H1 (cell line): Measurements from ENCODE around the gene THBD. TPM values are rescaled to one million over a fixed set of nuclear protein-coding genes. Genes with fewer than 3 reads are reported as not detected.

ENCODE experiments used
- CTCF ChIA-PET: fragments of 300-600 bp; sonication (Branson Sonifier 250); formaldehyde crosslinking; loops from one replicate; lab custom pipeline; 2021; ENCODE audit not compliant: partially characterized antibody; lab: Charles Lee
- POLR2A ChIA-PET: fragments of 300-600 bp; sonication (Branson Sonifier 250); formaldehyde crosslinking; loops from one replicate; lab custom pipeline; 2021; ENCODE audit warnings: inconsistent platforms; ENCODE audit not compliant: partially characterized antibody; lab: Charles Lee
- DNase-seq, 2 experiments: peaks; one replicate each; pipeline versions ENCODE4 v3.0.0 to v3.0.0-alpha.2; 2010 to 2022; ENCODE audit warnings: low spot score in 2 of 2, low read depth in 1 of 2, mixed read lengths in 1 of 2
- FAIRE-seq: peaks from 2 replicates; lab custom pipeline; 2011; peaks lifted over from hg19 to GRCh38; lab: Jason Lieb, UNC
- H2AFZ ChIP-seq: 2 replicates; pipeline ENCODE4 v1.8.1; 2012; ENCODE audit warnings: low read length, inconsistent platforms
- H2AK5ac ChIP-seq: 2 replicates; pipeline ENCODE4 v1.6.1; 2013; ENCODE audit warnings: low read depth, low read length
- H2BK120ac ChIP-seq: replicated peaks from 2 replicates; pipeline ENCODE3; 2013; ENCODE audit warnings: low read depth, low read length, inconsistent platforms
- H2BK12ac ChIP-seq: 2 replicates; pipeline ENCODE4 v1.6.1; 2013; ENCODE audit warnings: low read depth, low read length
- H2BK15ac ChIP-seq: 2 replicates; pipeline ENCODE4 v1.6.1; 2013; ENCODE audit warnings: low read length
- H2BK20ac ChIP-seq: 2 replicates; pipeline ENCODE4 v1.6.1; 2013; ENCODE audit warnings: low read length
- H2BK5ac ChIP-seq: 2 replicates; pipeline ENCODE4 v1.6.1; 2013; ENCODE audit warnings: low read depth, low read length
- H3K14ac ChIP-seq: 2 replicates; pipeline ENCODE4 v1.6.1; 2013; ENCODE audit warnings: inconsistent platforms; ENCODE audit not compliant: insufficient read length
- H3K18ac ChIP-seq: 2 replicates; pipeline ENCODE4 v1.6.1; 2013; ENCODE audit warnings: low read length; ENCODE audit errors: extremely low read depth
- H3K23ac ChIP-seq: 2 replicates; pipeline ENCODE4 v1.6.1; 2013; ENCODE audit warnings: inconsistent platforms; ENCODE audit not compliant: insufficient read length
- H3K23me2 ChIP-seq: 2 replicates; pipeline ENCODE4 v1.6.1; 2013; ENCODE audit warnings: low read depth, low read length
- H3K27ac ChIP-seq: 2 replicates; pipeline ENCODE4 v1.6.1; 2011; ENCODE audit warnings: low read depth, low read length, inconsistent platforms
- H3K27me3 ChIP-seq, 4 experiments: replicated peaks in 1 of 4; 1 replicate in 1 of 4; 2 replicates in 3 of 4; pipeline versions ENCODE4 v1.6.1 to v1.8.1; 2011 to 2013; ENCODE audit warnings: low read length in 3 of 4, mild to moderate bottlenecking in 3 of 4, inconsistent platforms in 2 of 4, mixed read lengths in 2 of 4, moderate library complexity in 1 of 4; ENCODE audit not compliant: control insufficient read depth in 3 of 4, insufficient read depth in 3 of 4; ENCODE audit errors: extremely low read depth in 1 of 4
- H3K36me3 ChIP-seq, 4 experiments: 2 replicates each; pipeline versions ENCODE4 v1.6.1 to v1.8.1; 2011 to 2013; ENCODE audit warnings: mild to moderate bottlenecking in 4 of 4, low read length in 3 of 4, moderate library complexity in 2 of 4, control low read depth in 1 of 4, inconsistent platforms in 1 of 4; ENCODE audit not compliant: insufficient read depth in 4 of 4, control insufficient read depth in 2 of 4
- H3K4ac ChIP-seq: replicated peaks from 2 replicates; pipeline ENCODE3; 2013; ENCODE audit warnings: low read length, low read depth, mixed read lengths, inconsistent platforms; ENCODE audit not compliant: insufficient read length
- H3K4me1 ChIP-seq, 4 experiments: replicated peaks in 1 of 4; 1 replicate in 1 of 4; 2 replicates in 3 of 4; pipeline versions ENCODE4 v1.6.1 to v1.8.1; 2011 to 2013; ENCODE audit warnings: low read length in 3 of 4, inconsistent platforms in 2 of 4, mixed read lengths in 1 of 4; ENCODE audit not compliant: insufficient read depth in 4 of 4, control insufficient read depth in 3 of 4
- H3K4me2 ChIP-seq, 2 experiments: 2 replicates each; pipeline versions ENCODE4 v1.6.1 to v1.8.1; 2011 to 2013; ENCODE audit warnings: low read depth in 2 of 2, low read length in 2 of 2, control low read depth in 1 of 2, inconsistent platforms in 1 of 2, mild to moderate bottlenecking in 1 of 2; ENCODE audit not compliant: insufficient read depth in 1 of 2
- H3K4me3 ChIP-seq, 4 experiments: fragments of 200-600, 300-600 bp in 1 of 4; sonication (generic), shearing (Covaris generic), sonication (Bioruptor Twin) in 1 of 4; 2 replicates each; pipeline versions ENCODE4 v1.5.1 to v1.8.1; 2011 to 2016; ENCODE audit warnings: low read length in 4 of 4, low read depth in 3 of 4, control low read depth in 2 of 4, inconsistent platforms in 2 of 4, mild to moderate bottlenecking in 2 of 4, mixed read lengths in 1 of 4, moderate library complexity in 1 of 4; ENCODE audit not compliant: insufficient read depth in 2 of 4; ENCODE audit errors: extremely low read depth in 1 of 4
- H3K56ac ChIP-seq: replicated peaks from 2 replicates; pipeline ENCODE3; 2013; ENCODE audit warnings: low read depth, mild to moderate bottlenecking, mixed read lengths, low read length, inconsistent platforms; ENCODE audit not compliant: insufficient read length
- H3K79me1 ChIP-seq: 2 replicates; pipeline ENCODE4 v1.6.1; 2013; ENCODE audit warnings: low read depth, low read length, control low read depth
- H3K79me2 ChIP-seq, 2 experiments: 2 replicates each; pipeline versions ENCODE4 v1.6.1 to v1.8.1; 2012 to 2013; ENCODE audit warnings: low read length in 2 of 2, mild to moderate bottlenecking in 2 of 2, inconsistent platforms in 1 of 2; ENCODE audit not compliant: insufficient read depth in 2 of 2, control insufficient read depth in 1 of 2
- H3K9ac ChIP-seq, 4 experiments: replicated peaks in 1 of 4; 1 replicate in 1 of 4; 2 replicates in 3 of 4; pipeline versions ENCODE4 v1.6.1 to v1.8.1; 2011 to 2013; ENCODE audit warnings: low read depth in 3 of 4, low read length in 3 of 4, control low read depth in 2 of 4, mild to moderate bottlenecking in 2 of 4, moderate library complexity in 2 of 4, inconsistent platforms in 1 of 4; ENCODE audit errors: extremely low read depth in 1 of 4
- H3K9me3 ChIP-seq, 2 experiments: 2 replicates each; pipeline versions ENCODE4 v1.6.1 to v1.8.1; 2012 to 2013; ENCODE audit warnings: mild to moderate bottlenecking in 2 of 2, moderate library complexity in 2 of 2, control low read depth in 1 of 2, inconsistent platforms in 1 of 2, low read depth in 1 of 2, low read length in 1 of 2, mixed read lengths in 1 of 2; ENCODE audit not compliant: insufficient read depth in 2 of 2
- H4K20me1 ChIP-seq, 2 experiments: replicated peaks in 1 of 2; 2 replicates each; pipeline versions ENCODE3 to v1.8.1; 2011 to 2013; ENCODE audit warnings: inconsistent platforms in 2 of 2, low read length in 2 of 2, mild to moderate bottlenecking in 1 of 2; ENCODE audit not compliant: insufficient read depth in 2 of 2, control insufficient read depth in 1 of 2
- H4K5ac ChIP-seq: 2 replicates; pipeline ENCODE4 v1.6.1; 2013; ENCODE audit warnings: low read length, low read depth, mixed read lengths, inconsistent platforms; ENCODE audit not compliant: insufficient read length
- H4K8ac ChIP-seq: 2 replicates; pipeline ENCODE4 v1.8.0; 2013; ENCODE audit warnings: mild to moderate bottlenecking, moderate library complexity, low read length, inconsistent platforms; ENCODE audit not compliant: insufficient read depth; ENCODE audit errors: extremely low read depth
- H4K91ac ChIP-seq: replicated peaks from 2 replicates; pipeline ENCODE3; 2013; ENCODE audit warnings: low read length, mixed read lengths, inconsistent platforms; ENCODE audit not compliant: insufficient read length
- ASH2L ChIP-seq: fragments of 200-600, 300-600 bp; sonication (generic); IDR thresholded peaks from one replicate; pipeline ENCODE4 v1.7.1; 2017; ENCODE audit warnings: low read length
- BCL11A ChIP-seq, 2 experiments: IDR thresholded peaks; one replicate each; pipeline ENCODE4 v1.6.1; 2011; ENCODE audit warnings: low read depth in 2 of 2, low read length in 2 of 2, mild to moderate bottlenecking in 2 of 2
- CREB1 ChIP-seq: IDR thresholded peaks from 2 replicates; pipeline ENCODE4 v1.6.1; 2012; ENCODE audit warnings: inconsistent platforms
- E2F6 ChIP-seq: IDR thresholded peaks from 2 replicates; pipeline ENCODE4 v1.6.1; 2012; ENCODE audit warnings: inconsistent platforms
- EGR1 ChIP-seq: IDR thresholded peaks from 2 replicates; pipeline ENCODE4 v1.6.1; 2011; ENCODE audit warnings: low read depth, low read length, borderline replicate concordance
- HDAC2 ChIP-seq, 2 experiments: fragments of 300-600 bp in 1 of 2; sonication (generic) in 1 of 2; IDR thresholded peaks; 2 replicates each; pipeline ENCODE4 v1.6.1; 2011 to 2012; ENCODE audit warnings: low read depth in 2 of 2, low read length in 2 of 2, mild to moderate bottlenecking in 2 of 2, moderate library complexity in 2 of 2, borderline replicate concordance in 1 of 2, inconsistent platforms in 1 of 2
- PHF8 ChIP-seq: fragments of 200-600 bp; sonication (generic); conservative IDR thresholded peaks from 2 replicates; pipeline ENCODE4 v1.7.1; 2012; ENCODE audit warnings: low read depth, mild to moderate bottlenecking, inconsistent platforms, low read length, moderate library complexity
- SUZ12 ChIP-seq: fragments of 200-600 bp; sonication (generic); IDR thresholded peaks from 2 replicates; pipeline ENCODE4 v1.6.1; 2012; ENCODE audit warnings: mild to moderate bottlenecking, inconsistent platforms, low read length, moderate library complexity, mixed read lengths
- TBP ChIP-seq: IDR thresholded peaks from 2 replicates; pipeline ENCODE4 v1.6.1; 2011; ENCODE audit warnings: low read depth, low read length, improper control_type of control experiment
- WGBS, 2 experiments: shearing (Covaris generic) in 1 of 2; methylation state at CpG; one replicate each; pipeline versions ENCODE4 v1.1.6 to v1.1.7; 2013 to 2015; ENCODE audit warnings: low lambda C conversion rate in 2 of 2, mixed read lengths in 2 of 2, inconsistent platforms in 1 of 2, low coverage in 1 of 2, missing lambda C conversion rate in 1 of 2; ENCODE audit not compliant: insufficient replicate concordance in 2 of 2, insufficient coverage in 1 of 2, insufficient read length in 1 of 2; ENCODE audit errors: extremely low coverage in 1 of 2, missing lambda C conversion rate in 1 of 2; 5-methylcytosine and 5-hydroxymethylcytosine counted together
- polyA plus RNA-seq, 7 experiments: library from polyadenylated mRNA; depleted of rRNA in 3 of 7; stranded (reverse) in 5 of 7; unstranded in 2 of 7; fragments of >200 nt in 5 of 7; fragments of 200-250 nt in 2 of 7; gene quantifications; 1 replicate in 5 of 7; 2 replicates in 1 of 7; 4 replicates in 1 of 7; pipeline versions ENCODE4 v1.2.1 to v1.2.3, GENCODE V29; 2011 to 2013; ENCODE audit warnings: missing spikeins in 2 of 7, mixed read lengths in 2 of 7
- total RNA-seq: library from RNA; stranded (reverse); fragmentation: NEBNext Ultra II Directional; extraction: Animal tissue kit (Norgen Biotek cat#: 25700); gene quantifications from 2 replicates; pipeline ENCODE4 v1.2.1, GENCODE V29; 2021

Gene THBD
- total and polyA plus RNA-seq, 2 of the 8 experiments (the other 6 are each of a cell fraction or from before 2014, with no cell fraction given), result 0.21 to 0.43 TPM

GRCh38 chr20:23088866-23089265, 39.4 kb upstream of the THBD start:
- Histone ChIP-seq H2BK15ac (no peak overlapping the region), H3K14ac (no peak overlapping the region), H2AFZ (no peak overlapping the region), H3K9ac (no peak overlapping the region), H3K27me3 (no peaks in the 10 kb centered on the region), H3K4ac (no peak overlapping the region), H2BK120ac (no peak overlapping the region), H2BK5ac (no peak overlapping the region), H2BK12ac (no peak overlapping the region), H3K56ac (no peak overlapping the region), H3K18ac (no peak overlapping the region), H3K79me2 (no peaks in the 10 kb centered on the region), H4K91ac (no peak overlapping the region), H3K36me3 (no peaks in the 10 kb centered on the region), H3K23me2 (no peaks in the 10 kb centered on the region), H3K4me2 (no peak overlapping the region), H4K20me1 (no peaks in the 10 kb centered on the region), H2AK5ac (no peak overlapping the region), H3K9me3 (no peaks in the 10 kb centered on the region), H3K27ac (no peak overlapping the region), H3K79me1 (no peaks in the 10 kb centered on the region), H4K5ac (no peak overlapping the region), H4K8ac (no peak overlapping the region; the same call in 1 of the 2 replicates), H2BK20ac (no peak overlapping the region), H3K4me1 (peaks cover 0 to 9% (median 2%) of the 10 kb centered on the region in 4 experiments; a peak in 4 of 7 replicates), H3K4me3 (no peak overlapping the region), H3K23ac (no peak overlapping the region)
- DNase-seq, result no peak
- ChIA-PET POLR2A (no interaction called here), CTCF (interaction anchor here (1.3 to 3.5 kb wide), 8 partner anchors 9 to 112 kb away, joined by 5 to 21 read pairs (median 8); no protein-coding TSS in a partner anchor)
- WGBS, 2 experiments, result 90% methylated on average over 8 of the region's 8 CpGs; no CpG with 5 or more reads in 1 of the 2 experiments
- no peak for TF ChIP-seq EGR1
- TF ChIP-seq CREB1, result no peak
- no peak for TF ChIP-seq HDAC2 (IDR thresholded peaks at IDR 0.05; ENCODE audit: borderline replicate concordance in 1 of 2, low read depth in 2 of 2, low read length in 2 of 2)
- TF ChIP-seq PHF8, result no peak
- no peak for TF ChIP-seq BCL11A (IDR thresholded peaks at IDR 0.05; ENCODE audit: low read depth in 2 of 2, low read length in 2 of 2)
- no peak for TF ChIP-seq ASH2L
- no peak for TF ChIP-seq E2F6
- TF ChIP-seq TBP, result no peak
- TF ChIP-seq SUZ12, result no peak
- no peak for FAIRE-seq
